ENCODE results near the gene POP5.

DNA sequence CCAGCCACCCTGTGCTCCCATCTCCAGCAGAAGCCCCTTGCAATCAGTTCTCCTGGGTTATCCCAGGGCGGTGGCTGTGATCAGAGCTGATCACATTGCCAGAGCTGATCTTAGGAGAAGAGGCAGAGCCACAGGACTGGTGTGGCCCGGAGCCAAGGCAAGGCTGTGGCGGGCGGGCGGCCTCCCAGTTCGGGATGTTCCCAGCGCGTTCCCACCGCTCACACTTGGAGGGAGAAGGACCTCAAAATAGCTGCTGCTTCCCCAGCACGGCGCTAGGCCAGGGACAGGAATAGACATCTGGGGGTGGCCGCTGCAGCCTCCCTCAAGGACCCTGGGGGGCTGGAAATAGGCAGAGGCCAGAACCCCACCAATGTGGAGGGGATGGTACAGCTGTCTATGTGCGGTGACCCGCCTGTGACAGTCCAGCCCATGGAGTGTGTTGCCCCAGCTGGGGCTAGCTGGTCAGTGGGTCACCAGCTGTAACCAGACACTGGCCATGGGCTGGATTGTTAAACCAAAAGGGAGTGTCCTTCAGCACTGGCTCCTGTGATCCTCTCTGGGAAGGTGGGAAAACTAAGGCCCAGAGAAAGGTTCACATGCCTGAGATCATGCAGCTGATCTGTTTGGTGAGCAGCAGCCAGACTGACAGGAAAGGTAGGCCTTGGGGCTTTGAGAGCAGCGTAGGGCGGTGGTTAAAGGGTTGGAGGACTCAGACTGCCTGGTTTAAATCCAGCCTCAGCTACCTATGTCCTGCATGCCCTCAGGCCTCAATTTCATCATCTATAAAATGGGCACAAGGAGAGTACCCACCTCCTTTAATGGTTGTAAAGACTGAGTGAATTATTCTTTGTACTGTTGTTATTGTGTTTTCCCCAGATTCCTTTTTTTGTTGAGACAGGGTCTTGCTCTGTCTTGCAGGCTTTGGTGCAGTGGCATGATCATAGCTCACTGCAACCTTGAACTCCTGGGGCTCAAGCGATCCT lies 8.0 kb upstream of the POP5 start:
- TF ChIP-seq SUZ12 (IDR thresholded peaks at IDR 0.05; ENCODE audit: extremely low read depth, insufficient read depth, insufficient read length), result no peak
- no peak for TF ChIP-seq ZNF274 (IDR thresholded peaks at IDR 0.05; ENCODE audit: low read depth, low read length)

All from NT2/D1 (cell line).